Spleen (tissue), 7 donors: Measurements from ENCODE around the gene PRKACG.

Source experiments
- POLR2A ChIP-seq, 3 donors: fragments of 450-650 bp; IDR thresholded peaks; one replicate each; pipeline ENCODE4 v1.5.1; 2017; ENCODE audit warnings: antibody characterized with exemption in 3 of 3, mild to moderate bottlenecking in 1 of 3
- POLR2AphosphoS5 ChIP-seq, 3 donors: sonication (generic); formaldehyde crosslinking; IDR thresholded peaks; one replicate each; pipeline ENCODE4 v1.5.1; 2017; ENCODE audit warnings: antibody characterized with exemption in 3 of 3
- TF ChIP-seq, protein P1 (sequence below), 11 experiments: fragments of 200-600 bp in 7 of 11; fragments of 450-650 bp in 4 of 11; sonication (generic) in 4 of 11; IDR thresholded peaks in 8 of 11; conservative IDR thresholded peaks in 3 of 11; 1 replicate in 7 of 11; 2 replicates in 4 of 11; pipeline versions ENCODE4 v1.4.0 to v1.8.0; 2016 to 2021; ENCODE audit warnings: antibody characterized with exemption in 11 of 11, inconsistent platforms in 4 of 11, mild to moderate bottlenecking in 1 of 11
- donor health status: DM: no; HTN: no; CAD: no; lungs with moderate emphysema.
- donor health status: DM: no; HTN: no; CAD: no.
- donor health status: DM: no; HTN: no; CAD: no.

- TF ChIP-seq, protein P1, sequence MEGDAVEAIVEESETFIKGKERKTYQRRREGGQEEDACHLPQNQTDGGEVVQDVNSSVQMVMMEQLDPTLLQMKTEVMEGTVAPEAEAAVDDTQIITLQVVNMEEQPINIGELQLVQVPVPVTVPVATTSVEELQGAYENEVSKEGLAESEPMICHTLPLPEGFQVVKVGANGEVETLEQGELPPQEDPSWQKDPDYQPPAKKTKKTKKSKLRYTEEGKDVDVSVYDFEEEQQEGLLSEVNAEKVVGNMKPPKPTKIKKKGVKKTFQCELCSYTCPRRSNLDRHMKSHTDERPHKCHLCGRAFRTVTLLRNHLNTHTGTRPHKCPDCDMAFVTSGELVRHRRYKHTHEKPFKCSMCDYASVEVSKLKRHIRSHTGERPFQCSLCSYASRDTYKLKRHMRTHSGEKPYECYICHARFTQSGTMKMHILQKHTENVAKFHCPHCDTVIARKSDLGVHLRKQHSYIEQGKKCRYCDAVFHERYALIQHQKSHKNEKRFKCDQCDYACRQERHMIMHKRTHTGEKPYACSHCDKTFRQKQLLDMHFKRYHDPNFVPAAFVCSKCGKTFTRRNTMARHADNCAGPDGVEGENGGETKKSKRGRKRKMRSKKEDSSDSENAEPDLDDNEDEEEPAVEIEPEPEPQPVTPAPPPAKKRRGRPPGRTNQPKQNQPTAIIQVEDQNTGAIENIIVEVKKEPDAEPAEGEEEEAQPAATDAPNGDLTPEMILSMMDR (IDR thresholded peaks at IDR 0.05 in 8 of 11, conservative IDR thresholded peaks at IDR 0.05 in 3 of 11) = no peak
- TF ChIP-seq POLR2A (IDR thresholded peaks at IDR 0.05) (no peak), POLR2AphosphoS5 (IDR thresholded peaks at IDR 0.05) (no peak)
Measured at GRCh38 chr9:68997666-68998065, 16.2 kb downstream of the PRKACG start.
